NCI-H2029 (cell line): ENCODE results near the gene MRNIP.

Source experiments
- DNase-seq: peaks from one replicate; lab custom pipeline; 2025; lab: John Stamatoyannopoulos, UW

The MRNIP gene

DNA sequence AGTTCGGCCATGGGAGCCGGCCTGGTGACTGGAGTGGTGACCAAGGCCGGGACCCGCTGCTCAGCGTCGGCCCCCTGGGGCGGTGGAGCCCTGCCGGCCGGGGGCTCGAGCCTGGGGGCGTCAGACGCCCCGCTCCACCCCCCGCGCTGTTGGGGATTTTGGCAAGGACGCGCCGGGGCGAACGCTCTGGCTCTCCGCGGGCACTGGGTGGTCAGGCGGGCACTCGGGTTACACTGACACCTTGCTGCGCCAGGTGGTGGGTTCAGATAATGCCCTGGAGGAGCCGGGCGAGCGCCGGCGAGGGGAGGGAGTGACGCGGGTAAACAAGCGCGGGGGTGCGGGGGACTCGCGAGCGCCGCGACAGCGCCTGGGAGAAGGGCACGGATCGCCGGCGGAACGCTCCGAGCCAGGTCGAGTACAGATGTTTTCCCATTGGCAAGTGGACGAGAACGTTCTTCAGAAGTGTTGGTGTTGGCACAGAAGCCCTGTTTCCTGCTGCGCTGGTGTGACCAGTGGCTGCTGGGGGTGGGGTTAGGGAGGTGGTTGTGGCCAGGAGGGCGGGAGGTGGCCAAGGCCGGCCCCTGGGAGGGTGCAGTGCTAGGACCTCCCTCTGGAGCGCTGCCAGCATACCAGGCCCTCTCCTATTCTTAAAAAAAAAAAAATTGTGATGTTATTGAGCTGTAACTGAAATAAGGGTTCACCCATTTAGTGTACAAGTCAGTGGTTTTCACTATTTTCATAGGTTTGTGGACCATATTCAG lies 37.1 kb downstream of the MRNIP start:
- DNase-seq, result peak; percentile 98

DNA sequence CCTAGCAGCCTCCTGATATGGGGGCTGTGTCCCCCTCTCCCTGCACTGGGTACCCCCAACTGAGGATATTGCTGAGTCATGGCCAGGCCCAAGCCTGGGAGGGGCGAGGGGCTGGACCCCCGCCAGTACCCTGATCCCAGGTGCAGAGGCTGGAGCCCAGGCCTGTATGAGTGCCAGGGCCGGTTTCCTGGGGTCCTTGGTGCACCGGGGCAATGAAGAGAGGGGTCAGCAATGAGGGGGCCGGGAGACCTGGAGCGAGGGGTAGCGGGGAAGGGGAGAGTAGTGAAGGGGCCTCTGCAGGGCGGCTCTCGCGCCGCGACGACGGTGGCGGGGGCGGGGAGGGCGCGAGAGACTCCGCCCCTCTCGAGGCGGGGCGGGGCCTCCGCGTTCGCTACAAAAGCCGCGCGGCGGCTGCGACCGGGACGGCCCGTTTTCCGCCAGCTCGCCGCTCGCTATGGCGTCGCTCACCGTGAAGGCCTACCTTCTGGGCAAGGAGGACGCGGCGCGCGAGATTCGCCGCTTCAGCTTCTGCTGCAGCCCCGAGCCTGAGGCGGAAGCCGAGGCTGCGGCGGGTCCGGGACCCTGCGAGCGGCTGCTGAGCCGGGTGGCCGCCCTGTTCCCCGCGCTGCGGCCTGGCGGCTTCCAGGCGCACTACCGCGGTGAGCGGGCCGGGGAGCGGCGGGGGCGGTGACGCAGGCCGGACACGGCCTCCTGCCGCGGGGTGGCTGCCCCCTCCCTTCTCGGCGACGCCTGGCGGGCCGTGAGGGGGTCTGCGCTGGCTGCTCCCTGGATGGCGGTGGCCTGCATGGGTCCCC lies 37.9 kb downstream of the MRNIP start, which contains the start of gene SQSTM1:
TSS of gene SQSTM1 (plus strand) at position 423 of the 815 bp plus-strand sequence. CDS start at position 455, 32 bp downstream.
- peak; percentile 61 for DNase-seq

DNA sequence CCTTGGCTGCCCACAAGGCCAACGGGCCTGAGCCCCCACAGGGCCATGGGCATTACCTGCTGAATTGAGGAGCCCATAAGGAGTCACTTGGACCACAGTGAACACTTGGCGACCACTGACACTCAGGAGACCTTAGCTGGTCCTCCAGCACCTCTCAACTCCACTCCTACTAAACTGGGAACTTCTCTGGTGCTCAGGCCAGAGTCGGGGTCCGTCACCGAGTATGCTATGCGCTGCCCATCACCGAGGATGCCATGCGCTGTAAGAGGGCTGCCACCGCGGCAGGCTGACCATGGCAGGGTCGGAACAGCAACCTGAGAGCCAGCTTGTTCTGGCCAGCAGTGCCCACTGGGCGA lies 38.5 kb downstream of the MRNIP start:
- no peak for DNase-seq

DNA sequence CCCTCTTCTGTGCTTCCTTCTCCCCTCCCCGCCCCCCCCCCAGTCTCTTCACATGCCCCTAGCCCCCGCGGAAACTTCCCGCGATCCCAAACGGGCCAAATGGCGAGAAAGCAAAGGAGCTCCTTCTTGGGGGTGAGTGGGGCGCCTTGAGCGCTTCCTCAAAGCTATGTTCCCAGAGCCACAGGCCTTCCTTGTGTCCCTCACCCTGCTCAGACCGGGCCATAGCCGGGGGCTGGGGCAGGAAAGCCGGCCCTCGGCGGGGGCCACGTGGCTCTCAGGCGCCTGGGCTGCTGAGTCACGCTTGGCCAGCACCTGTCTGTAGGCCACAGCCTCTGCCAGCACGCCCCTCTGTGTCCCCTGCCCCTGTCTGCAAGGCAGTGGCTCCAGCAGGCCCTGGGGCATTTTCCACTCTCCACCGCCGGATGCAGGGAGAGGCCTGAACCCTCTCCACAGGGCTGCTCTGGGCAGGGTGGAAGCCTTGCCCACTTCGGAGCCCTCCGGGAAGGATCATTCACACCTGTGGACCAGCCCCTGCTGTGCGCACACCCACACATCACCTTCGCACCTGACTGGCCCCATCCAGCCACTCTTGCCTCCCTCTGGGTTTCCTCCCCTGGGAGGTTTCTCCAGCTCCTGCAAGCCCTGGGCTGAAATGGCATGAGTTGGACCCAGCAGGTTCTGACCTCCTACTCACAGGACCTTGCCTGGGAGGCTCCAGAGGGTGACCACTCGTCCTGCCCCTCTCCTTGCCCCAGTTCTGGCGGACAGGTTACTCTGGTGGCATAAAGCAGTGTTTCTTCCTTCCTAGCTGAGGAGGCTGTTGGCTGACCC lies 39.1 kb downstream of the MRNIP start:
- peak; percentile 48 for DNase-seq

DNA sequence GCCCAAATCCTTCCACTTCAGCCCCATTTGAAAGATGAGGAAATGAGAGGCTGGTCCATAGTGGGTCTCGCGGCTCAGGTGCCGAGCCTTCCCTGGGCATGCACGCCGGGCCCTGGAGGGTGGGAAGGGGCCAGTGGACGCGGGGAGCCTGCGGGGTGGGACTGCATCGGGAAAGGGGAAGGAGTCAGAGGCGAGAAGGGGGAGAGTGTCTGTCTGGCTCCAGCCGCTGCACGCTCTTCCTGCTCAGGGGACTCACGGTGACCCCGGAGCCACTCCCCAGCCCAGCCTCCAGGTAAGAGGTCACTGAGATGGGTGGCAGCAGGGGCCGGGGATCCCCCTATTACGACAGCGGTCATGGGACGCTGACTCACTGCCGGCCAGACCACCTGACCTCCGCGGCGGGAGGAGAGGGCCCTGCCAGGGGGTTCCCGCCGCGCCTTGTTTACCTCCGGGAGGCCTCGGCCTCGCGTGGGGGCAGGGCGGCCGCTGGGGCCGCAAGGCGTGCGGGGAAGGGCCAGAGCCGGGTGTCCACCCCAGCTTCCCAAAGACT lies 39.8 kb downstream of the MRNIP start:
- DNase-seq, result peak; percentile 79

DNA sequence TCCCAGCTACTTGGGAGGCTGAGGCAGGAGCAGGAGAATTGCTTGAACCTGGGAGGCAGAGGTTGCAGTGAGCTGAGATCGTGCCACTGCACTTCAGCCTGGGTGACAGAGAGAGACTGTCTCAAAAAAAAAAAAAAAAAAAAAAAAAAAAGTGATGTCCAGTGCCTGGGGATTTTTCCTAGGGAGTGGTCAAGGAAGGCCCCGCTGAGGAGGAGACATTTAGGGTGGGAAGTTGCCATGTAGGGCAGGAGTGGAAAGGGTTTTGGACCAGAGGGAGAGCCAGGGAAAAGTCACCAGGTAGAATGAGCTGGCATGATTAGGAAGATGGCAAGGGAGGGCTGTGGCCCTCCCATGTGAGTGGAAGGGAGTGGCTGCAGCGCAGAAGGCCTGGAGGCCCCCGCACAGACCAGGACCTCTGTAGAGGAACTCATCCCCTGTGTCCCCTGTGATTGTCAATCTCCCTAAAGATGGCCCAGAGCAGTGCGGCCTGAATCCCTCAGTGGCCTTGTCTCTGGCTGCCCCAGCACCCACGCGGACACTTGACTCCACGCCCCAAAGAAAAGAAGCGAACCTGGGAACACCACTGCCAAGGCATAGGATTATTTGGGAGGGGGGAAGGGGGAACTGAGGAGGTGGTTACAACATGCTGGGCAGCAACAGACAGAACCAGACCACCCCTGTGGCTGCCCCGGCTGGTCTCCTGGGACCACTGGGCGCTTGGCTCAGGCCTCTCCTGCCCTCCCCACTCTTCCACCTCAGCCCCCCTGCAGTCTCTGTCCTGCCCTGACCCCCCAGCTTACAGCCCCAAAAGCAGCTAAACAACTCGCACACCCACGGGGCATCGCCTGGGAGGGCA lies 40.5 kb downstream of the MRNIP start:
- no peak for DNase-seq

DNA sequence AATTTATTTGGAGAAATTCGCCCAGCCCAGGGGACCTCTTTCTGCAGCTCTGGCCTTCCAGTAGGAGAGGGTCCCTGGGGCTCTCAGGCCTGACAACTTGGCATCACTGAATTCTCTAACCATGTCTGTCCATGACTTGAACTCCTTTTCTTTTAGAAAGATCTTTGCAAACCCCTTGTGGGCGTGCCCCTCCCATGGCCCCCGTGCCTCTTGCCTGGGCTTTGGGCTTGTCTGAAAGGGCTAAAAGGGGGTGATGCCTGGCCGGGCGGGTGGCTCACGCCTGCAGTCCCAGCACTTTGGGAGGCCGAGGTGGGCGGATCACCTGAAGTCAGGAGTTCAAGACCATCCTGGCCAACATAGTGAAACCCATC lies 41.2 kb downstream of the MRNIP start:
- no peak for DNase-seq

DNA sequence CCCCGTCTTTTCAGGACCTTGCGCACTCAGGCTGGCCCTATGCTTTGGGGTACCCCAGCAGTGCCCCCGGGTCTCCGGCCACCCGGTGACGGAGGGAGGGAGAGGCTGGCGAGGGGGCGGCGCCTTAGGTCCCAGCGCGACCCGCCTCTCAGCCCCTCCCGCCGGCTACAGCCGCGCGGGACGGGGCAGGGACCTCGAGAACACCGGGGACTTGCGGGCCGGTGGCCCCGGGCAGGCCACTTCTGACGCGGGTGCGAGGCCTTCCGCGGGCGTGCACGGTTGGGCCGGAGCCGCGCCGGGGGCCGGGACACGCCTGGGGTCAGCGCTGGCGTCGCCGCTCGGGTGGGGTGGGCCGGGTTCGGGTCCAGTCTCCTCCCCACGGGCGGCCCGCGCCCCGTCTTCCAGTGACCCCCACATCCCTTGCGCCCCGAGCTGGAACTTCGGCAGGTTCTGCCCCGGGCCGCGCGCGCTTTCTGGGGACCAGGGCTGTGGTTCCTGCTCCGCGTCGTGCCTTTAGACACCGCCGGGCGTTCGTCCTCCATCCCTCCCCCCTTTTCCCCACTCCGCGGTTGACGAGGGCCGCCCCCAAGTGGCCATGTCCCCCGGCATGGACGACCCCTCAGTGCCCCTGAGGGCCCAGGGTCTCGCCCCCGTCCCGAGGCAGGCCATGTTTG lies 41.7 kb downstream of the MRNIP start:
- DNase-seq, result no peak

DNA sequence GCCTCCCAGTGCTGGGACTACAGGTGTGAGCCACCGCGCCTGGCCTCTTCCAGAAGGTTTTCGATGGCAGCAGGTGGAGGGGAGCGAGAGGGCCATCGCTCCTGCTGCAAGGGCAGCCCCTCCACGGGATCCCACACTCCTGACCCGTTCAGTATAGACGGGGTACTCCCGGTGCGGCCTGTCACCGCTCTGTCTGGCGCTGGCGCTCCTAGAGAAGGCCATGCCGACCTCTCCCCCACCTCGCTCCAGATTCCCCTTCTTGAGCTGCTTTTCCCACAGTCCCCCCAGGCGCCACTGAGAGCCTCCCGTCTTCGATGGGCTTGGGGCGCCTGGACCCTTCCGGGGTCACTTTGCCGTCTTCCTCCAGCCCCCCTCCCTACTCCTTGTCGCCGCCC lies 42.2 kb downstream of the MRNIP start:
- no peak for DNase-seq

DNA sequence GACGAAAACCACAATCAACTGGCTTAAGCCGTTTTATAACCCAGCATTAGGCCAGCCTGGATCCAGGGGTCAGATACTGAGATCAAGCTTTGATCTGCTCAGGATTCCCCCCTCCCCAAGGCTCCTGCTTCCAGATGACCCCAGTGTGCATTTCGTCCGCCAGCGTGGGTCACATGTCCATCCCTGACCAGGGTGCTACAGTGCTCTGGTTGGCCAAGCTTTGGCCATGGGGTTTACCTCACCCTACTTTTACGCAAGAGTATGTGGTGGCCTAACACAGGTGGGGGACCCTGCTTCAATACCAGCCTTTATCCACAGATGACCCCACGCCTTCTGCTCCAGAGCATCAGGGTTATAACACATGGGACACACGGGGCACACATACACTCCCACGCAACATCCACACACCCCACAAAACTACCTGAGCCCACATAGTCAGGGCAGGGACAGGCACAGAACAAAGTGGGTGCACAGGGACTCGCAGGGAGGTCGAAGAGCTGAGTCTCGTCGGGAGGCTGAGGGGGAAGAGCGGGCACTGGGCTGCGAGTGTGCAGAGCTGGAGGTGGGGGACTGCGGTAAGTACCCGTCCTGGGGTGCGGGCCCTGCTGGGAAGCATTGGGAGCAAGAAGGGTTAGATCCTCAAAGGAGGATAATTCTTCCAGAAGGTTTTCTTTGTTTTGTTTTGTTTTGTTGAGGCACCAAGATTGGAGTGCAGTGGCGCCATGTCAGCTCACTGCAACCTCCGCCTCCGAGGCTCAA lies 42.9 kb downstream of the MRNIP start:
- no peak for DNase-seq

DNA sequence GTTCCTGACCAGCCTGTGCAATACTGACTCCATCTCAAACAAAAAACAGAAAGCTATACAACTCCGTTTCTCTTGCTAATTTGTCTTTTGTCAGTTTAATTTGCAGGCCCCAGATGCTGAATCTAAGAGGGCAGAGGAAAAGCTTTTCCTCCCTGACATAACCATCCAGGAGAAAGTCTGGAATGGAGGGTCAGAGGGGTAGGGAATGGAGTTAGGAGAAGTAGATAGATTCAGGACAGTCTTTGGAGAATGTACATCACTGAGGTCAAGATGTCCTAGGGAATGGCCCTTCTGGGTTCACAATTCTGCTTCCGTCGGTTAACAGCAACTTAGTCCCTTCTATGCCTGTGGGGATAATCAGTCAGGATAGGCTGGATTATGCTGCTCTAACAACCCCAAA lies 44.5 kb downstream of the MRNIP start:
- DNase-seq, result no peak

DNA sequence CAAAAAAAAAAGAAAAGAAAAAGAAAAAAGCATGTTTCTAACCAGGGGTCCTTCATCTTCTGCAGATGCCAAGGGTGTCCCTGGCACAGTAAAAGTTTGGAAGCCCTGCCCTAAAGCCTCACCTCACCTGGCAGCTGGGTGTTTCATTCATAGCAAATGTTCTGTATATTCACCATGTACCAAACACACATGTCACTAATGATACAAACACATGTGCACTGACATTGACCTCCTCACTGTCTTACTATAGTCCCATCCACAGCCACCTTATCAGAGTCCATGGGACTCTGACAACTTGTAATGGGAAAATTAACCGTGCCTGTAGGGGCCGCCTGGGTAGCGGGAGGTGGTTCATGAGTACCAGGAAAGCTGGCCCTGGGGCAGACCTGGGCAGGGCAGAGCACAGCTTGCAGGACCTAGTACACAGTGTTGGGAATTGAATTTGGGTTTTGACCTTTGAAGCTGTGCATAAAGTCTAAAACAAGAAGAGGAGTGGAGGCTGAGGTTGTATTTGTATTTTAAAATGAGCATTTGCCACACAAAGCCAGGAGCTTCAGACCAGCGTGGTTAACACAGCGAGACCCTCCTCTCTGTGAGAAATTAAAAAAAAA lies 45.5 kb downstream of the MRNIP start:
- DNase-seq, result no peak

DNA sequence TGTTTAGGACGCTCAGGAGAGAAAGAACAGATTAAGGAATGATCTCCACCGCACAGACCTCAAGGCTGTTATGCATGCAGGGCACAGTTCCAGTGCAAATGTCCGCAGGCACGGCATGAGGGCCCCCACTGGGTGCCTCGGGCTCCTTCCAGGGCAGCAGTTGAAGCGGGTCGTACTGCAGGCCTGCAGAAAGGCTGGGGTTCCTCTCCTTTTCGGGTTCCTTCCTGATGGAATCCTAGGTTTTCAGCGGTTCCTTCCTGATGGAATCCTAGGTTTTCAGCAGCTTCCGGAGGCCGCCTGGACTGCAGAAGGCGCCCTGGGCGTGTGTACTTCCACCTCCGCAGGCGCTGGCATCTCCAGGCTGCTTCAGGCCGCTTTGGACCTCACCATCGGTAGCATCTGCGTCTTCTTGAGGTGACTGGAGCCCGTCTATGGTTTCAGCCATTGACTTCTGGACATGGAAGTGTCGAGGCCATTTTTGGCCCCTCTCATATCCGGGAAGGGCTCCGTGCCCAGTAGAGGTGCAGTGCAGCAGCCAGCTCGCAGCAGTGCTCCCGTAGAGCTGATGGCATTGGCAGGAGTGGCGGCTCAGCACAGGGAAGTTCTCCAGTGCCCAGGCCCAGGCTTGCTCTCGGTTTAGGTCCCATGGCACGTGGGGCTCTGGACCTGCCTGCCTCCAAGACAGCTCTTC lies 46.3 kb downstream of the MRNIP start:
- DNase-seq, result no peak

DNA sequence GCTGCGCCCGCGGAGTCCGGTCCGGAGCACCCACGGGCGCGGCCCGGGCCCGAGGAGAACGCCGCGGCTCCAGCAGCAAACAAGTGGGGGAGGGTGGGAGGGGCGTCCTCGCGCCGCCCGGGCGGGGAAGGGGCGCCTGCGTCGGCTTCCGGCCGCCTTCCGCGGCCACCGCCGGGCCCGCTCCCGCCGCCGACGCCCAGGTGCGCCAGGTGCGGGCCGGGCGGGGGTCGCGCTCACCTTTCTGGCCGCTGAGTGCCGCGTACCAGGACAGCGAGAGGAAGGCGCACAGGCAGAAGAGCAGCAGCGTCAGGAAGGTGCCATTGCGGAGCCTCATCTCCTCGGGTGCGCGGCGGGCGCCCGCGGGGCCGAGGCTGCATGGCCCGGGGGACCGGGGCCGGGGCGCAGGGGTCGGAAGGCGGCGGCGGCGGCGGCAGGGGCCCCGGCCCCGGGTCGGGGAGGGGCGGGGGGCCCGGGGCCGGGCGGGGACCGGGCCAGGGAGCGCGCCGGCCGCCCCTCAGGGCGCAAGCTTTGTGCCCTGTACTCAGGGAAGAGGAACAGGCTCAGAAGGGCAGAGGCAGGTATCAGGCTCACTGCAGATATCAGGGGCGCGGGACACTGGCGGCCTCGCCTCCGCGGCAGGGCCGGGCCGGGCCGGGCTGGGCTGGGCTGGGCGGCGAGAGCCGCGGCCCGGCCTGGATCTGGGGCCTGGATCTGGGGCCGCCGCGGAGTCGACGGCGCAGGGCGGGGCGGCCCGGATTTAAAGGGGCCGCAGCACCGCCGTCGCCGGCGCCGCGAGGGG lies 52.2 kb downstream of the MRNIP start, which contains the start of gene MGAT4B:
TSS of gene MGAT4B (minus strand) at position 617 of the 799 bp plus-strand sequence. CDS start at position 334, 283 bp downstream.
- DNase-seq, result peak; percentile 66

DNA sequence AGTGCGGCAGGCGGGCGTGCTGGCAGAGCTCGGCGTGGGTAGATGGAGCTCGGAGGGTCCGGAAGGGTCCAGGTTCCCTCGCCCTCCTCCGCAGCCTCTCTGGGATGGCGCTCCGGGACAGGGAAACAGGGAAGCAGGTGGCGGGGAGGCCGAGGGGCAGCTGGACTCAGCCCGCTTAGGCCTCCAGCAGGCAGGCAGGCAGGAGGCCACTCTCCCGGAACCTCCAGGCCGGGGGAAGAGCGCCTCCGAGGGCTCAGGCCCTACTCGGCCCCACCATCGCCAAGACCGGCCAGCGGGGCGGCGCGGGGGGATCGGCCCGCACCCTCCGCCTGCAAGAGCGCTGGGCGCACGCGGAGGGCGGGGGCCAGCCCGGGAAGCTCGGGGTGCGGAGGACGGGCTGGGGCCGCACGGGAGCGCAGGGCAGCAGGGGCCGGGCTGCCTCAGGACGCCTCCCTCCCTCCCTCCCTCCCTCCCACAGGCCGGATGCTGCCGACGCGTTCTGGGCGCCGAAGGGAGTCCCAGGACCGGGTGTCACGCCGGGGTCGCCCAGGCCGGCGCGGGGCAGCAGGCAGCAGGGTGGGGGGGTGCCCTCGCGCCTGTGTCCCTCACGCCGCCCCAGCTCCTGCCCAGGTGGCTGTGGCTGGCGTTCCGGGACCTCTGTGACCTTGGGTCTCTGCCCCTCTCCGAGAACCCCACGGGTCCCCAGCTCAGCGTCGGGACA lies 52.9 kb downstream of the MRNIP start:
- no peak for DNase-seq

DNA sequence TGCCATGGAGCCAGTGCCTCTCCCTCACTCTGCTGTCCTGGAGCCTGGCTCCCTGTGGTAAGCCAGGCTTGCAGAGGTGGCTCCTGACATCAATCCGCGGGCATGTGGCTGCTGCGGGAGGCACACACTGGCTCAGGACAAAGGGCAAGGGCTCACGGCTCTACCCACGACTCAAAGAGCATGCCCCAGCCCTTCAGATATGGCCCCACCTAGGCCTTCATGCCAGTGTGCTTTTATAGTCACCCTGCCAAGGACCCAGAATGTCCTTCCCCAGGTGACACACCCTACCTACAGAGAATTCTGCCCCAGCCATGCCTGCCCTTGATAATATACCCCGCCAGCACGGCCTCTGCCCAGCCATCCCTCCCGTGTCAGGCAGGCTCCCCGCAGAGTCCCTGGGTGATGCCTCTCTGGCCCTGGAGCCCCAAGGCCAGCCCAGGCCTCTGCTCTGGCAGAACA lies 53.5 kb downstream of the MRNIP start:
- DNase-seq, result no peak

DNA sequence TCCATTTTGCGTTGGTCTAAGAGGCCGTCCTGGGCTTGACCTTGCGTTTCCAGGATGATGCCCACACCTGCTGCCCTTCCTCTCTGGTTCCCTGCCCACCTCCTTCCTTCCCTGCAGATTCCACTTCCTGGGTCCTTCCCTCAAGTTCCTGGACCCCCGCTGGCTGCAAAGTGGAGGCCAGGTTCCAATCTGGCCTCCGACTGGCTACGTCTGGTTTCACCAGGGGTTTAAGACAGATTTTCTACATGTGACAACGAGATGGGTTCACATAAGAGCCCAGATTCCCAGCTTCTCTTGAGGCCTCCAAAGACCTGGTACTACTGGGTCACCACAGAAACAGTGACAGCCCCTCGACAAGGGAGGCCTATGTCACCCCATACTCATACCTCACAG lies 54.1 kb downstream of the MRNIP start:
- no peak for DNase-seq
